ENCODE results near the gene ASTN2.

ASTN2 gene

DNA sequence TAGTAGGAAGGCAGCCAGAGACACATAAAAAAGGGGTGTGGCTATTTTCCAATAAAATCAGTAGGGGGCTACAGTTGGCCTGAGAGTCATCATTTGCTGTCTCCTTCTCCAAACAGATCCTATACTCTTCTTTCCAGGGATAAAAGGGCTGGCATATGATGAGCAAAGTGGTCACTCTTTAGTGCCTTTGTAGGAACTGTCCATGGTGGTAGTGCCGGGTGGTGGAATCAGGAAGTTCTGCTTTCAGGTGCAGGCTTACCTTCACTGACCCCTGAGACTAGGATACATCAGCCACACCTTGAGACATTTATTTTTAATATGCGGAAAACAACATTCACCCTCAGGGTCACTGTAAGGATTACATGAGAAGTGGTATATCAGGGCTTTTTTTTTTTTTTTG is 80.8 kb downstream of the ASTN2 start:
- no peaks in the 10 kb centered on the region; the same call in 1 of the 2 replicates for H3K36me3 ChIP-seq (ENCODE audit: control insufficient read depth, low read length)
- no peaks in the 10 kb centered on the region for H3K9me2 ChIP-seq (replicated peaks; ENCODE audit: control insufficient read depth, low read length)
- TF ChIP-seq, protein P1, sequence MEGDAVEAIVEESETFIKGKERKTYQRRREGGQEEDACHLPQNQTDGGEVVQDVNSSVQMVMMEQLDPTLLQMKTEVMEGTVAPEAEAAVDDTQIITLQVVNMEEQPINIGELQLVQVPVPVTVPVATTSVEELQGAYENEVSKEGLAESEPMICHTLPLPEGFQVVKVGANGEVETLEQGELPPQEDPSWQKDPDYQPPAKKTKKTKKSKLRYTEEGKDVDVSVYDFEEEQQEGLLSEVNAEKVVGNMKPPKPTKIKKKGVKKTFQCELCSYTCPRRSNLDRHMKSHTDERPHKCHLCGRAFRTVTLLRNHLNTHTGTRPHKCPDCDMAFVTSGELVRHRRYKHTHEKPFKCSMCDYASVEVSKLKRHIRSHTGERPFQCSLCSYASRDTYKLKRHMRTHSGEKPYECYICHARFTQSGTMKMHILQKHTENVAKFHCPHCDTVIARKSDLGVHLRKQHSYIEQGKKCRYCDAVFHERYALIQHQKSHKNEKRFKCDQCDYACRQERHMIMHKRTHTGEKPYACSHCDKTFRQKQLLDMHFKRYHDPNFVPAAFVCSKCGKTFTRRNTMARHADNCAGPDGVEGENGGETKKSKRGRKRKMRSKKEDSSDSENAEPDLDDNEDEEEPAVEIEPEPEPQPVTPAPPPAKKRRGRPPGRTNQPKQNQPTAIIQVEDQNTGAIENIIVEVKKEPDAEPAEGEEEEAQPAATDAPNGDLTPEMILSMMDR (IDR thresholded peaks at IDR 0.05; ENCODE audit: low read depth, low read length, poor library complexity, severe bottlenecking): no peak
- TF ChIP-seq EZH2phosphoT487 (IDR thresholded peaks at IDR 0.05; ENCODE audit: borderline replicate concordance, low read length): no peak
- peaks cover 53% of the 10 kb centered on the region for H3K79me2 ChIP-seq (ENCODE audit: control insufficient read depth, low read length)
- no peaks in the 10 kb centered on the region for H3K9me3 ChIP-seq (ENCODE audit: control insufficient read depth, insufficient read depth, low read length)
- no peak overlapping the region for H3K27ac ChIP-seq (ENCODE audit: low read depth, low read length)
- no peak overlapping the region for H3K4me3 ChIP-seq (ENCODE audit: low read length)
- H3F3A ChIP-seq (ENCODE audit: control insufficient read depth, insufficient read depth): no peaks in the 10 kb centered on the region
- no peaks in the 10 kb centered on the region for H3K27me3 ChIP-seq (ENCODE audit: control insufficient read depth, low read length)
- no peaks in the 10 kb centered on the region for H4K20me1 ChIP-seq (ENCODE audit: control insufficient read depth, insufficient read depth, low read depth, low read length)
- no peak overlapping the region for H3K4me2 ChIP-seq (ENCODE audit: low read length)
- H3K4me1 ChIP-seq (ENCODE audit: control insufficient read depth, low read length): peaks cover 44% of the 10 kb centered on the region

DNA sequence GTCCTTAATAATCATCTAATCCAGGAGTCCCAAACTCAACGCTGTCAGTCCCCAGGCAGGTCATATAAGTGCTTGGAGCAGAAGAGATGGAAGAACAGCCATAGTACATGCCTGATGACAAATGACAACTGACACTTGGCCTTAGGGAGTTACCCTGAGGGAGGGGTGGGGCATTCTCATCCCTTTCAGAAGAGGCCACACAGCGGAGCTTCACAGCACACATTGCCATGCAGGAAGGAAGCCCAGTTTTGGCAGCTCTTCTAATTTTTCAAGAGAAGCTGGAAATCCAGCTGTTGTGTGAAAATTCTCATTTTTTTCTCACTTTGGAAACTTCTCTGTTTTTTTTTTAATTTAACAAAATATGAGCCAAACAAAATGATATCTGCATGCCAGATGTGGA is 89.0 kb downstream of the ASTN2 start:
- peaks cover 31% of the 10 kb centered on the region for H3K79me2 ChIP-seq (ENCODE audit: control insufficient read depth, low read length)
- no peak for TF ChIP-seq EZH2phosphoT487 (IDR thresholded peaks at IDR 0.05; ENCODE audit: borderline replicate concordance, low read length)
- TF ChIP-seq, protein P1 (IDR thresholded peaks at IDR 0.05; ENCODE audit: low read depth, low read length, poor library complexity, severe bottlenecking): no peak
- H3K9me3 ChIP-seq (ENCODE audit: control insufficient read depth, insufficient read depth, low read length): 0 out of 2 replicates have a peak, but pooled peaks cover 3% of the 10 kb centered on the region
- H3F3A ChIP-seq (ENCODE audit: control insufficient read depth, insufficient read depth): no peaks in the 10 kb centered on the region
- no peaks in the 10 kb centered on the region for H3K9me2 ChIP-seq (replicated peaks; ENCODE audit: control insufficient read depth, low read length)
- H3K4me2 ChIP-seq (ENCODE audit: low read length): no peak overlapping the region
- peaks cover 30% of the 10 kb centered on the region for H3K4me1 ChIP-seq (ENCODE audit: control insufficient read depth, low read length)
- H4K20me1 ChIP-seq (ENCODE audit: control insufficient read depth, insufficient read depth, low read depth, low read length): no peaks in the 10 kb centered on the region
- no peak overlapping the region for H3K27ac ChIP-seq (ENCODE audit: low read depth, low read length)
- H3K4me3 ChIP-seq (ENCODE audit: low read length): no peak overlapping the region
- no peaks in the 10 kb centered on the region for H3K27me3 ChIP-seq (ENCODE audit: control insufficient read depth, low read length)
- peaks cover 3% of the 10 kb centered on the region for H3K36me3 ChIP-seq (ENCODE audit: control insufficient read depth, low read length)

DNA sequence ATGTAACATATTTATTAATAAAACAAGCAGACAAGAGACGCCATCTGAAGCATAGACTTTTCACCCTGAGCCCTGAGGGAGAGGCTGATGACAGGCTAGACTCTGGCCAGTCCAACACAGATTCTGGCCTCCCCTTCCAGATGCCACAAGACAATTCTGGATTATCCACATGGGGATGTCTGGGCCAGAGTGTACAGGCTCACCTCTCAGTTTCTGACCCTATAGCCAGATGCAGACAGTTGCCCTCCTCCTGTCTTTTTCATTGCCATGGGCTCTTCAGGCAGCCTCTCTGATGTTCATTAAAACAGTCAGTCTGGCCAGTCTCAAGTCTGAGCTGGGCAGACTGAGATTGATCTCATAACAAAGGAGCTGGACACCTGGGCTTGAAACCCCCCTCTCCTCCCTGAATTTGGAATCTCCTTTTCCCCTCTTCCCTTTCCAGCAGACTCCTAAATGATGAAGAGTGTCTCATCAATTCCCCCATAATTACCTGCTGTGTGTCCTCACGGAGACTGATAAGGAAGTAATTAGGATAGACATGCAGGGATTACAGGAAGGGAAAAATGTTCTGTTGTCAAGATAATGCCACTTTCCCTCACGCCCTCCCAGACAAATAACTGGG is 89.6 kb downstream of the ASTN2 start:
- H3K79me2 ChIP-seq (ENCODE audit: control insufficient read depth, low read length): peaks cover 35% of the 10 kb centered on the region
- H4K20me1 ChIP-seq (ENCODE audit: control insufficient read depth, insufficient read depth, low read depth, low read length): no peaks in the 10 kb centered on the region
- H3K4me2 ChIP-seq (ENCODE audit: low read length): no peak overlapping the region
- 0 out of 2 replicates have a peak, but pooled peaks cover 3% of the 10 kb centered on the region for H3K9me3 ChIP-seq (ENCODE audit: control insufficient read depth, insufficient read depth, low read length)
- no peak overlapping the region for H3K4me3 ChIP-seq (ENCODE audit: low read length)
- TF ChIP-seq, protein P1 (IDR thresholded peaks at IDR 0.05; ENCODE audit: low read depth, low read length, poor library complexity, severe bottlenecking): no peak
- no peak for TF ChIP-seq EZH2phosphoT487 (IDR thresholded peaks at IDR 0.05; ENCODE audit: borderline replicate concordance, low read length)
- H3K27me3 ChIP-seq (ENCODE audit: control insufficient read depth, low read length): no peaks in the 10 kb centered on the region
- no peak overlapping the region for H3K27ac ChIP-seq (ENCODE audit: low read depth, low read length)
- H3K4me1 ChIP-seq (ENCODE audit: control insufficient read depth, low read length): peaks cover 36% of the 10 kb centered on the region
- H3F3A ChIP-seq (ENCODE audit: control insufficient read depth, insufficient read depth): no peaks in the 10 kb centered on the region
- H3K36me3 ChIP-seq (ENCODE audit: control insufficient read depth, low read length): peaks cover 3% of the 10 kb centered on the region; the same call in 1 of the 2 replicates
- no peaks in the 10 kb centered on the region for H3K9me2 ChIP-seq (replicated peaks; ENCODE audit: control insufficient read depth, low read length)

Measured in DOHH2 (cell line).